Mucosa of descending colon (tissue), 3 donors: ENCODE results near the gene CATSPER1. TPM values are rescaled to one million over a fixed set of nuclear protein-coding genes. Genes with fewer than 3 reads are reported as not detected.

Experiments
- ATAC-seq: fragments of 200-7000 bp; cut with Tn5 transposase; one replicate; pipeline ENCODE4 v1.9.1; 2020; ENCODE audit warnings: mild to moderate bottlenecking, moderate library complexity
- DNase-seq, 3 donors: peaks; one replicate each; pipeline ENCODE4 v3.0.0-alpha.2; 2020
- H3K36me3 ChIP-seq: fragments of 200-600 bp; one replicate; pipeline ENCODE4 v1.8.0; 2021; ENCODE audit warnings: low read depth, mild to moderate bottlenecking
- H3K4me1 ChIP-seq: fragments of 200-600 bp; one replicate; pipeline ENCODE4 v1.8.0; 2021; ENCODE audit warnings: low read depth, mild to moderate bottlenecking
- H3K4me3 ChIP-seq: fragments of 200-600 bp; one replicate; pipeline ENCODE4 v1.8.0; 2021; ENCODE audit warnings: mild to moderate bottlenecking
- H3K9me3 ChIP-seq: fragments of 200-600 bp; one replicate; pipeline ENCODE4 v1.8.0; 2021; ENCODE audit warnings: mild to moderate bottlenecking
- intact Hi-C, 2 donors: fragments of 100-400 bp; cut with DNase I in 1 of 2; cut with micrococcal nuclease in 1 of 2; formaldehyde crosslinking; loops; one replicate each; pipeline versions ENCODE4 v1.11.0 to v1.11.1; 2022; cut with DNase I, micrococcal nuclease
- total RNA-seq, 3 donors: library from RNA; stranded (reverse); fragmentation: NEBNext Ultra II Directional in 2 of 3; extraction: Animal tissue kit (Norgen Biotek cat#: 25700) in 2 of 3; gene quantifications; one replicate each; pipeline versions ENCODE4 v1.2.1 to v1.2.4, GENCODE V29; 2021 to 2023
- TF ChIP-seq, protein P1 (sequence below): fragments of 200-600 bp; IDR thresholded peaks from one replicate; pipeline ENCODE4 v1.8.0; 2022; ENCODE audit warnings: antibody characterized with exemption, mild to moderate bottlenecking
- donor health status: DM: no; HTN: no; CAD: no; lungs with moderate emphysema.
- donor health status: DM: no; HTN: no; CAD: no.
- donor health status: DM: no; HTN: yes; CAD: no.

The CATSPER1 gene
- total RNA-seq, 3 donors from 2014 or later, result not detected

DNA sequence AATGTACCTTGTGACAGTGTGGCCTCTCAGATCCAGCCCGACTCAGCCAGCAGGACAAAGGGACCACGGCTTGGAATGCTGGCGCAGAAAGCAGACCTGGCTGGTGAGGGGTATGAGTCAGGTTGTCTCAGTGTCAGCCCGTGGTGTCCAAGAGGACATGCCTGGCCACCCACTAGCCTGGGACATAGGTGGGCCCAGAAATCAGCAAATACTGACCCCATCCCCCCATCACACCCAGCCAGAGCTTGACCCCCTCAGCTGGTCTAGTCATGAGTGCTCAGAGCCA is 19.4 kb downstream of the CATSPER1 start:
- no peak for ATAC-seq
- no peaks in the 10 kb centered on the region for H3K9me3 ChIP-seq
- intact Hi-C loops, result no loop called here
- no peak overlapping the region for H3K4me3 ChIP-seq
- TF ChIP-seq, protein P1, sequence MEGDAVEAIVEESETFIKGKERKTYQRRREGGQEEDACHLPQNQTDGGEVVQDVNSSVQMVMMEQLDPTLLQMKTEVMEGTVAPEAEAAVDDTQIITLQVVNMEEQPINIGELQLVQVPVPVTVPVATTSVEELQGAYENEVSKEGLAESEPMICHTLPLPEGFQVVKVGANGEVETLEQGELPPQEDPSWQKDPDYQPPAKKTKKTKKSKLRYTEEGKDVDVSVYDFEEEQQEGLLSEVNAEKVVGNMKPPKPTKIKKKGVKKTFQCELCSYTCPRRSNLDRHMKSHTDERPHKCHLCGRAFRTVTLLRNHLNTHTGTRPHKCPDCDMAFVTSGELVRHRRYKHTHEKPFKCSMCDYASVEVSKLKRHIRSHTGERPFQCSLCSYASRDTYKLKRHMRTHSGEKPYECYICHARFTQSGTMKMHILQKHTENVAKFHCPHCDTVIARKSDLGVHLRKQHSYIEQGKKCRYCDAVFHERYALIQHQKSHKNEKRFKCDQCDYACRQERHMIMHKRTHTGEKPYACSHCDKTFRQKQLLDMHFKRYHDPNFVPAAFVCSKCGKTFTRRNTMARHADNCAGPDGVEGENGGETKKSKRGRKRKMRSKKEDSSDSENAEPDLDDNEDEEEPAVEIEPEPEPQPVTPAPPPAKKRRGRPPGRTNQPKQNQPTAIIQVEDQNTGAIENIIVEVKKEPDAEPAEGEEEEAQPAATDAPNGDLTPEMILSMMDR, result no peak
- peaks cover 9% of the 10 kb centered on the region for H3K4me1 ChIP-seq
- no peaks in the 10 kb centered on the region for H3K36me3 ChIP-seq
- no peak for DNase-seq

DNA sequence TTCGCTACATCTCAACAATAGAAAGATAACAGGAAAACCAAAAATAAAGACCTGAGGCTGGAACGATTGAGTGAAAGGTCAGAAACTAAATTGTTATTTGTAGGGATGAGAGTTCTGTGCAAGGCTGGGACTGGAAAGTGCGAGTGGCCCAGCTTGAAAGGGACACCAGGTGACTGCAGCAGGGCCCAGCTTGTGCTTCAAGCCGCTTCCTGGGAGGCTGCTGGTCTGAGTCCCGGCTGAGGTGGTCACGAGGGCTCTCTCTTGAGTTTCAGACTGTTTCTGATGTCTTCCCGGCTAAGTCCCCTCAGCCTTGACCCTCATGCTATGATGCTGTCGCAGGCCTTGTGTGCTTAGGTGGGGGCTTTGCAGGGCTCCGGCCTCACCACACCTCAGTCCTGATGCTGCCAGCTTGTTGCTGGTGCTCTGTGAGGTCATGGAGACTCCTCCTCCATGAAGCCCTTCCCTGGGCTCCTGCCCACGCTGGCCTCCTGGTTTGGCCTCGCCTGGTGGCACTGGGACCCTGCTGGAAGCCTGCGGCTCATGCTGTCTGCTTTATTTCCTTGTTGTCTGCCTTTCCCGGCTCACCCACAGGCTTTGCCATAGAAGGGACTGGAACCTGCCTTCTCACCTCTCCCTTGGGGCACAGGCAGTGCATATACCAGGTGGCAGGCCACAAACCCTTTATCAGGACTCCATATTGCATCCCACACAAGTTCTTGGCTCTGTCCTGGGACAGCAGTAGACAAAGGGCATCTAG is 20.0 kb downstream of the CATSPER1 start:
- no peaks in the 10 kb centered on the region for H3K36me3 ChIP-seq
- intact Hi-C loops, result no loop called here
- TF ChIP-seq, protein P1, result no peak
- no peak overlapping the region for H3K4me3 ChIP-seq
- no peak for ATAC-seq
- H3K9me3 ChIP-seq, result no peaks in the 10 kb centered on the region
- no peak for DNase-seq
- H3K4me1 ChIP-seq, result peaks cover 7% of the 10 kb centered on the region

DNA sequence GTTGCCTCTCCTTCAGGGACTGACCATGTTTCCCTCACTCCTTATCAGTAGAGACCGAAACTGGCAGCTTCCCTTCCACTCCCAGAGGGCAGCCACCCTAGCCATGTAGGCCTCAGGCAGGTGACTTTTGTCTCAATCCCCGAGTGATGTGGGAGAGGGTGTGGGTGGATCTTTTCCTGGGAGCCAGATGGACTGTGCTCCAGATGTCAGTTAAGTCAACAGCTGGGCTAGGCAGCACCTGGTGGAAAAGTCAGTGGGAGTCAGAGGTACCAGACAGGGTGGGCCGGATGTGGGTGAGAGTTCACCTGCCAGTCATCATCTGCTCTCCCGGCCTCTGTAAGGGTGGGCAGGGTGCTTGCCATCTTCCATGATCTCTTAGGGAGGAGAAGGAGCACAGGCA is 22.1 kb downstream of the CATSPER1 start:
- TF ChIP-seq, protein P1, result no peak

DNA sequence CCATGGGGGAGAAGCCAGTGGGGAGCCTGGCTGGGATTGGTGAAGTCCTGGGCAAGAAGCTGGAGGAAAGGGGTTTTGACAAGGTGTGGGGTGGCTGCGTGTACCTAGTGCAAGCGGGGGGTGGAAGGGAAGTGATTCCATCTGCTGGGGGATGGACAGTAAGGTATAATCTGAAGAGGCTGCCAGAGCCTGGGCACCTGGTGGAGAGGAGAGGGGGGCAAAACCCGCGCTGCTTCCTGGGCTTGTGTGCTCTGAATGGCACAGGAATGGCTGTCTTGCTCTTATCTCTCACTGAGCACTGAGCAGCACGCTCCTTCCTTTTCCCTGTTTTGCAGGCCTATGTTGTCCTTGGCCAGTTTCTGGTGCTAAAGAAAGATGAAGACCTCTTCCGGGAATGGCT is 23.0 kb downstream of the CATSPER1 start:
- no peak overlapping the region for H3K4me3 ChIP-seq
- intact Hi-C loops, result no loop called here
- peak in 1 of 3 donors; percentile 28 for DNase-seq
- H3K36me3 ChIP-seq, result no peaks in the 10 kb centered on the region
- no peak for ATAC-seq
- no peaks in the 10 kb centered on the region for H3K9me3 ChIP-seq
- TF ChIP-seq, protein P1, result no peak
- peaks cover 19% of the 10 kb centered on the region for H3K4me1 ChIP-seq

More for the DNA sequence above, 22.1 kb downstream of the CATSPER1 start:
- H3K4me1 ChIP-seq, result peaks cover 19% of the 10 kb centered on the region
- intact Hi-C loops, result no loop called here
- no peaks in the 10 kb centered on the region for H3K9me3 ChIP-seq
- ATAC-seq (no peak), DNase-seq (no peak)
- no peaks in the 10 kb centered on the region for H3K36me3 ChIP-seq
- no peak overlapping the region for H3K4me3 ChIP-seq

DNA sequence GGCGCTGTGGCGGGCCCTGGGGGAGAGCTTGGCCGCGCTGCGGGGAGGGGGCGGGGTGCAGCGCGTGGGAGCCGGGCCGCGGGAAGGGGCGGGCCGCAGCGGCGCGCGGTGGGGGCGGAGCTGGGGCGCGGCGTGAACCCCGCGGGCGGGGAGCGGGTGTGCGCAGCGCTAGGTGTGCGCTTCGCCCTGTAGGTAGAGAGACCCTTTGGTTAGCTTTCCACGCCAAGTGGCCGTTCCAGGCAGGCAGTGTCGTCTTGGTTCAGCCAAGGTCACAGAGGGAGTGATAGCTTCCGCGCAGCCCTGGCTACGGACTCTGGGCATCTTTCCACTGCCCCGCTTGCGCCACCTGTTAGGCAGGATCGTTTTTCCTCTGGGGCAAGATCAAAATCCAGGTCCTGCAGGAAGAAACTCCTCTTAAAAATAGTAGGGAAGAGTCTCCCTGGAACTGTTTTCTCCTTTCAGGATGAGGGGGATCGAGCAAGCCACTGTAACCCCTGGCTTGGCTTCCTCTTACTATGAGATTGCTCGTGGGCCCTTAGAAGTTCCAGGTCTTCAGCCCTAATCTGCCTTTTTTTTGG is 23.5 kb downstream of the CATSPER1 start:
- H3K9me3 ChIP-seq, result no peaks in the 10 kb centered on the region
- TF ChIP-seq, protein P1, result no peak
- H3K4me3 ChIP-seq, result peak overlapping the region; percentile 70
- no peaks in the 10 kb centered on the region for H3K36me3 ChIP-seq
- DNase-seq (peak in 1 of 3 donors; percentile 71), ATAC-seq (peak; percentile 84)
- peaks cover 19% of the 10 kb centered on the region for H3K4me1 ChIP-seq
- intact Hi-C loops, result no loop called here
